ENCODE data around the gene FZR1.

The FZR1 gene

GRCh38 chr19:3474010-3474409 lies 32.1 kb upstream of the FZR1 start:
- no peak for DNase-seq (ENCODE audit: low spot score)

GRCh38 chr19:3474614-3475013 lies 31.5 kb upstream of the FZR1 start:
- no peak for DNase-seq (ENCODE audit: low spot score)

- no peak for DNase-seq (ENCODE audit: low spot score)
Measured at GRCh38 chr19:3475449-3475848, 30.7 kb upstream of the FZR1 start.

- no peak for DNase-seq (ENCODE audit: low spot score)
Measured at GRCh38 chr19:3476830-3477229, 29.3 kb upstream of the FZR1 start.

GRCh38 chr19:3477506-3477905 lies 28.6 kb upstream of the FZR1 start:
- no peak for DNase-seq (ENCODE audit: low spot score)

- no peak for DNase-seq (ENCODE audit: low spot score)
Measured at GRCh38 chr19:3477951-3478350, 28.2 kb upstream of the FZR1 start.

GRCh38 chr19:3478409-3479176 lies 27.5 kb upstream of the FZR1 start:
- no peak for DNase-seq (ENCODE audit: low spot score)

GRCh38 chr19:3479177-3479833 lies 26.8 kb upstream of the FZR1 start:
- DNase-seq (ENCODE audit: low spot score), result no peak

GRCh38 chr19:3479834-3480215 lies 26.3 kb upstream of the FZR1 start:
- no peak for DNase-seq (ENCODE audit: low spot score)

GRCh38 chr19:3480383-3481091 lies 25.6 kb upstream of the FZR1 start, which contains the start of gene SMIM24:
TSS of gene SMIM24 (minus strand) at chr19:3480525. CDS start at chr19:3480463, 62 bp downstream.
- no peak for DNase-seq (ENCODE audit: low spot score)

GRCh38 chr19:3481241-3482090 lies 24.6 kb upstream of the FZR1 start:
- DNase-seq (ENCODE audit: low spot score), result no peak

GRCh38 chr19:3482507-3483225 lies 23.4 kb upstream of the FZR1 start:
- DNase-seq (ENCODE audit: low spot score), result no peak

- DNase-seq (ENCODE audit: low spot score), result no peak
Measured at GRCh38 chr19:3483226-3483628, 22.9 kb upstream of the FZR1 start, which contains the start of gene SMIM44. TSS of gene SMIM44 (minus strand) at chr19:3483441. CDS start at chr19:3483403, 38 bp downstream.

- DNase-seq (ENCODE audit: low spot score), result no peak
Measured at GRCh38 chr19:3491396-3492119, 14.6 kb upstream of the FZR1 start.

GRCh38 chr19:3492131-3492839 lies 13.8 kb upstream of the FZR1 start:
- DNase-seq (ENCODE audit: low spot score), result no peak

GRCh38 chr19:3492919-3493318 lies 13.2 kb upstream of the FZR1 start:
- no peak for DNase-seq (ENCODE audit: low spot score)

- no peak for DNase-seq (ENCODE audit: low spot score)
Measured at GRCh38 chr19:3493651-3494050, 12.5 kb upstream of the FZR1 start.

- peak; percentile 96 for DNase-seq (ENCODE audit: low spot score)
Measured at GRCh38 chr19:3494051-3494450, 12.1 kb upstream of the FZR1 start.

GRCh38 chr19:3494559-3494958 lies 11.6 kb upstream of the FZR1 start:
- peak; percentile 57 for DNase-seq (ENCODE audit: low spot score)

Data from Ammon's horn (tissue), 1 donor.